Chondrocyte (in vitro differentiated cells): ENCODE data around the gene FAR1. TPM values are rescaled to one million over a fixed set of nuclear protein-coding genes. Genes with fewer than 3 reads are reported as not detected.

ENCODE experiments used
- DNase-seq: peaks from one replicate; pipeline ENCODE4 v3.0.0; 2021; ENCODE audit warnings: mixed read lengths, low spot score
- H3K27ac Mint-ChIP-seq: one replicate; pipeline ENCODE4 v1.8.0; 2021; ENCODE audit warnings: mild to moderate bottlenecking, moderate library complexity, mixed read lengths; ENCODE audit not compliant: unreplicated experiment
- H3K27me3 Mint-ChIP-seq: 2 replicates; pipeline ENCODE4 v1.8.0; 2021; ENCODE audit warnings: low read depth, mixed read lengths
- H3K36me3 Mint-ChIP-seq: 2 replicates; pipeline ENCODE4 v1.8.0; 2021; ENCODE audit warnings: low read depth, mixed read lengths
- H3K4me1 Mint-ChIP-seq: 2 replicates; pipeline ENCODE4 v1.8.0; 2021; ENCODE audit warnings: low read depth, mild to moderate bottlenecking, mixed read lengths
- H3K4me3 Mint-ChIP-seq: one replicate; pipeline ENCODE4 v1.8.0; 2021; ENCODE audit warnings: mild to moderate bottlenecking, moderate library complexity, mixed read lengths; ENCODE audit not compliant: unreplicated experiment
- H3K9me3 Mint-ChIP-seq: 2 replicates; pipeline ENCODE4 v1.8.0; 2021; ENCODE audit warnings: low read depth, mixed read lengths
- CTCF ChIP-seq: fragments of 200-600 bp; sonication (generic); IDR thresholded peaks from 2 replicates; pipeline ENCODE4 v1.5.0; 2021; ENCODE audit warnings: antibody characterized with exemption, mild to moderate bottlenecking, moderate library complexity
- total RNA-seq: library from RNA; stranded (reverse); gene quantifications from 3 replicates; pipeline ENCODE4 v1.2.1, GENCODE V29; 2021

Gene FAR1
- total RNA-seq, 1 donor from 2014 or later: 74.6 TPM

- DNase-seq: no peak
- H3K36me3 Mint-ChIP-seq: peaks cover 13% of the 10 kb centered on the region
- no peaks in the 10 kb centered on the region for H3K9me3 Mint-ChIP-seq
- peaks cover 9% of the 10 kb centered on the region for H3K4me1 Mint-ChIP-seq
- no peak overlapping the region for H3K27ac Mint-ChIP-seq
- no peak overlapping the region for H3K4me3 Mint-ChIP-seq
- TF ChIP-seq CTCF: no peak
- H3K27me3 Mint-ChIP-seq: no peaks in the 10 kb centered on the region
Measured at GRCh38 chr11:13699041-13699440, 30.6 kb downstream of the FAR1 start.

- no peak overlapping the region for H3K27ac Mint-ChIP-seq
- no peak overlapping the region for H3K4me3 Mint-ChIP-seq
- H3K4me1 Mint-ChIP-seq: peaks cover 3% of the 10 kb centered on the region
- no peaks in the 10 kb centered on the region for H3K9me3 Mint-ChIP-seq
- no peaks in the 10 kb centered on the region for H3K27me3 Mint-ChIP-seq
- H3K36me3 Mint-ChIP-seq: peaks cover 14% of the 10 kb centered on the region
- no peak for TF ChIP-seq CTCF
- no peak for DNase-seq
Measured at GRCh38 chr11:13699870-13700269, 31.4 kb downstream of the FAR1 start.

- no peak overlapping the region for H3K27ac Mint-ChIP-seq
- no peak for DNase-seq
- no peaks in the 10 kb centered on the region for H3K27me3 Mint-ChIP-seq
- H3K4me1 Mint-ChIP-seq: peaks cover 7% of the 10 kb centered on the region
- no peak overlapping the region for H3K4me3 Mint-ChIP-seq
- TF ChIP-seq CTCF: no peak
- peaks cover 10% of the 10 kb centered on the region for H3K36me3 Mint-ChIP-seq
- H3K9me3 Mint-ChIP-seq: no peaks in the 10 kb centered on the region
Measured at GRCh38 chr11:13701506-13701905, 33.0 kb downstream of the FAR1 start.

- no peak overlapping the region for H3K27ac Mint-ChIP-seq
- H3K9me3 Mint-ChIP-seq: no peaks in the 10 kb centered on the region
- no peak for TF ChIP-seq CTCF
- H3K36me3 Mint-ChIP-seq: peaks cover 10% of the 10 kb centered on the region
- peaks cover 7% of the 10 kb centered on the region for H3K4me1 Mint-ChIP-seq
- H3K4me3 Mint-ChIP-seq: no peak overlapping the region
- no peaks in the 10 kb centered on the region for H3K27me3 Mint-ChIP-seq
- DNase-seq: no peak
Measured at GRCh38 chr11:13702071-13702470, 33.6 kb downstream of the FAR1 start.

- no peaks in the 10 kb centered on the region for H3K27me3 Mint-ChIP-seq
- no peak overlapping the region for H3K27ac Mint-ChIP-seq
- no peak for TF ChIP-seq CTCF
- H3K9me3 Mint-ChIP-seq: no peaks in the 10 kb centered on the region
- peaks cover 3% of the 10 kb centered on the region for H3K4me1 Mint-ChIP-seq
- peaks cover 20% of the 10 kb centered on the region for H3K36me3 Mint-ChIP-seq
- no peak for DNase-seq
- H3K4me3 Mint-ChIP-seq: no peak overlapping the region
Measured at GRCh38 chr11:13705710-13706109, 37.2 kb downstream of the FAR1 start.
